D721Med (cell line): Measurements from ENCODE around the gene TRIM33.

Experiments
- DNase-seq: peaks from one replicate; pipeline ENCODE4 v3.0.0; 2011; ENCODE audit warnings: low spot score; ENCODE audit not compliant: insufficient read length
- FAIRE-seq: peaks from 2 replicates; lab custom pipeline; 2011; peaks lifted over from hg19 to GRCh38; lab: Jason Lieb, UNC
- TF ChIP-seq, protein P1 (sequence below): IDR thresholded peaks from 2 replicates; pipeline ENCODE4 v1.5.1; 2012; ENCODE audit warnings: mild to moderate bottlenecking, control low read depth; ENCODE audit not compliant: insufficient read depth; ENCODE audit errors: missing control alignments

TRIM33 gene

DNA sequence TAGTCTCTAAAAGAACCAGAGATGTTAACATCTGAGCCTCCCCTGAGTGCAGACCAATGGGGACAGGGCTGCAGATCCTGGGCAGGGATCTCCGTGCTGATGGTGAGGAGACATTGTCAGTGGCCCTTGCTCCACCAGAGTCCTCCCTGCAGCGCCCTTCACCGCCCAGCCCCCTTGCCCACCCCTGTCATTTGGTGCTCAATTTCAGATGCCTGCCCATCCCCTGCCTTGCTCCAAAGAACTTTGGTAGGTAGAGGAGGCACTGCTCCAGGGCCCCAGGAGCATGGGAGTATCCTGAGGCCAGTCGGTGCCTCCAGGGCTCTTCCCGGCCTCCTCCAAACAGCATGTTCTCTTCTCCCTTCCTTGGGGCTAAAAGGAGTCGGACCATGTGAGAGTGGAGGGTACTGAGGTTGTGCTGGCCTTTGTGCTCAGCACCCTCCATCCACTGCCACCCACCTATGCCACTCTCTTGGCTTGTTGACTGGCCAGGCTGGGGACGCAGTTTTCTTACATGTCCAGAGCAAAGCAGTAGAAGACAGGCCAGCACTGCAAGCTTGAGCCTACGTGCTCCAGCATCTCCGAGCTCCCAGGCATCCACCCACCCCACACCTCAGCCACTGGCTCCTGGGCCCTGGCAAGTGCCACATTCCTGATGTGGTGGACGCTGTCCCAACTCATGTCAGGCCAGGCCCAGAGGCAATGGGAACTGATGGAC, 160.1 kb downstream of the TRIM33 start:
- FAIRE-seq (no peak), DNase-seq (no peak)
- TF ChIP-seq, protein P1, sequence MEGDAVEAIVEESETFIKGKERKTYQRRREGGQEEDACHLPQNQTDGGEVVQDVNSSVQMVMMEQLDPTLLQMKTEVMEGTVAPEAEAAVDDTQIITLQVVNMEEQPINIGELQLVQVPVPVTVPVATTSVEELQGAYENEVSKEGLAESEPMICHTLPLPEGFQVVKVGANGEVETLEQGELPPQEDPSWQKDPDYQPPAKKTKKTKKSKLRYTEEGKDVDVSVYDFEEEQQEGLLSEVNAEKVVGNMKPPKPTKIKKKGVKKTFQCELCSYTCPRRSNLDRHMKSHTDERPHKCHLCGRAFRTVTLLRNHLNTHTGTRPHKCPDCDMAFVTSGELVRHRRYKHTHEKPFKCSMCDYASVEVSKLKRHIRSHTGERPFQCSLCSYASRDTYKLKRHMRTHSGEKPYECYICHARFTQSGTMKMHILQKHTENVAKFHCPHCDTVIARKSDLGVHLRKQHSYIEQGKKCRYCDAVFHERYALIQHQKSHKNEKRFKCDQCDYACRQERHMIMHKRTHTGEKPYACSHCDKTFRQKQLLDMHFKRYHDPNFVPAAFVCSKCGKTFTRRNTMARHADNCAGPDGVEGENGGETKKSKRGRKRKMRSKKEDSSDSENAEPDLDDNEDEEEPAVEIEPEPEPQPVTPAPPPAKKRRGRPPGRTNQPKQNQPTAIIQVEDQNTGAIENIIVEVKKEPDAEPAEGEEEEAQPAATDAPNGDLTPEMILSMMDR, result no peak

DNA sequence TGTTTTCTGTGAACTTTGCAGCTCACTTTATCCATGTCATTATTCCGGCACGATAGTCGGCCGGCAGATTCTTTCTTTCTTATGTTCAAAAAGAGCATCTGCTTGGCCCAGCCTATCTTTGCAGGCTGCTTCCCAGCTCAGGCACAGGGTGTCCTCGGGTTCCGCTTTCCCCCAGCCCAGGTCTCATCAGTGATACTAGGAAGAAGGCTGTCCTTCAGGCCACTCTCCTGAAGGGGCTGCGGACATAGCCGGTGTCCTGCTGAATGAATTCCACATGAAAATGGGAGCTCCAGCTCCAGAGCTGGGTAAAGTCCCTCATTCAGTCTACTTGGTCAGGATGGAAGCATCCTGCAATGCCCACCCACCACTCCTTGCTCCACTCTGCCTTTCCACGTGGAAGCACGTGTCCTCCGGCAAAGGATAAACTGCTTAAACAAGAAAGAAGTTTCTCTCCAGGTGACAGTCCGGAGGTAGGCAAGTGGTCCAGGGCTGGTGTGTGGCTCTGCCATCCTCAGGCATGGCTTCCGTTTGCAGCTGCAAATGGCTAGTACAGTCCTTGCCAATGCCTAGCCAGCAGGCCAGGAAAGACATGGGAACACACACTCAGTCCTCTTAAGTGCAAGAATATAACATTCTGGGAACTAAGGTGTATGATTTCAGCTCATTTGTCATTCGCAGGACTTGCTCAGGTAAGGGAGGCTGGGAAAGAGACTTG, 161.0 kb downstream of the TRIM33 start:
- DNase-seq, result no peak
- no peak for FAIRE-seq

DNA sequence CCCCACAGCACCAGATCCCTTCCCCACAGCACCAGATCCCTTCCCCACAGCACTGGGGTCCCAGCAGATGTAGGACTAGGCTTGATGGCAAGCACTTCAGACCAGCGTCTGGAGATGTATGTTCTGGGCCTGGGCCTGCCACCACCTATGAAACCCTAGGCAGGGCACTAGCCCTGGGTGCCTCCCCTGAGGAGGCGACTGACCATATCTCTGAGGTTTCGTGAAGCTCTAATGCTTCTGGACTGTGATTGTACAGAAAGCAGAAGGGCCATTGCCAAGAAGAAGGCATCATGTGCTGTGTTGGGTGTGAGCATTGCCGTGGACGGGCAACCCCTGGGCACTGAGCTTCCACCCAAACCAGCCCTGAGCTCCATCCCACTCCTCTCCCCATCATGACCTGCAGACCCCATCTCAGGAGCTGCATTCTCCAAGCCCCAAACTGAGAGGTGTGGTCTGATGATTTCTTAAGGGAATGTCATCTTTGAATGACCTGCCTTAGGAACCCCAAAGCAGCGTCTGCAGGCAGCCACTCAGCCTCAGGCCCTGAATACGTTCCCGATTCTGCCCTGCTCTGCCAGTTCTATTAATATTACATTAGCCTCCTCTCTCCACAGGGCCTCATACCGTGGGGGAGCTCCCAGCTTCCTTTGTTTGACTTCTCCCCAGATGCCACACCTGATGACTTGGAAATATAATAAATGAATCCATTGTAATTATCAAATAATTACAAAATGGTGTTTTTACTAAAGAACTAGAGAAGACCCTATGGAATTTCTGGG, 163.4 kb downstream of the TRIM33 start:
- no peak for FAIRE-seq
- no peak for DNase-seq
- TF ChIP-seq, protein P1, result no peak

More for the DNA sequence above, 161.0 kb downstream of the TRIM33 start:
- TF ChIP-seq, protein P1, result no peak

DNA sequence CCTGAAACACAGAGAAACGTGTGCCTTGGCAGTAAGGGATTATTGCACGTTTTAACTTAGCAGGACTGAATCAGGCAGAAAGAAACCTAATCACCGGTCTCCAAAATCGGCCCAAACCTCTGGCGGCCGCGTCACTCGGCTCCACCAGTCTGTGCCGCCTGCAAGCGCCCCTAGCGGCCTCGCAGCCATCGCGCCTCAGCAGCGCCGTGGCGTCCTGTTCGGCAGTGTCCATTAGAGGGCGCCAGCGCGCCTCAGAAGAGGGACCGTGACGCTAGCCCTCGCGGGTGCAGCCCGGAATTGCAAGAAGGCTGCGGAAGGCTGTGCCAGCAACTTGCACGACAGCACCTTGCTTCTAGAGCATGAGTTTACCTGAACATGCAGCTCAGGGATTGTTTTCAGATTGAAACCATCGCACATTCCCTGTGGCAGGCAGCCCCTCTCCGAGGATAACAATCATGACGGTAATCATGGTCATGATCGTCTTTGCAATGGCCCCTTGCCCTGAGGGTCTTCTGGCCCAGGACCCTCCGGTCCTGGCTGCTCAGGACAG, 164.4 kb downstream of the TRIM33 start:
- DNase-seq (peak; percentile 93), FAIRE-seq (no peak)
- TF ChIP-seq, protein P1, result peak; percentile 100

DNA sequence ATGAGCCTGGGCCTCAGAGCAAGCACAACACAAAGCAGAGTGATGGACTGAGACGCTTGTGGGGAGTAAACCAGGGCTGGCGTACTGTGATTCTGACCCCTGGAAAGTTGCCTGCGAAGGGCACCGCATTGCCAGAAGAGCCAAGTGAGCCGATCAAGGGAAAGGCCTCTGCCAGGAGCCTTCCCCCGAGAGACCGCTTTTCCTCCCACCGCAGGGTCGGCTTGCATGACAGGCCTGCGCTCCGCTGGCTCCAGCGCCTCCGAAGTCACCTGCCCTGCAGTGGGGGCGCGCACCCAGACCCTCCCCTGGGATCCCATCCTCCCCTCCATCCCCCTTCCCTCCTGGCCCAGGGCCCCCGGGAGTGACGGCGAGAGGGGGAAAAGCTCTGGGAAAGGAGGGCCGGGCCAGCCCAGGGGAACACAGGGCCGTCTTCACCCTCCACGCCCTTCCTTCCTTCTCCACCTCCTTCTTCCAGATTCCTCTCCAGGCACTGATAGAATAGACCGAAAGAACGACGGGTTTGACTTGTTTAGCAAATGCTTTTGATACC, 165.0 kb downstream of the TRIM33 start:
- FAIRE-seq, result no peak
- DNase-seq, result no peak
- TF ChIP-seq, protein P1, result no peak

DNA sequence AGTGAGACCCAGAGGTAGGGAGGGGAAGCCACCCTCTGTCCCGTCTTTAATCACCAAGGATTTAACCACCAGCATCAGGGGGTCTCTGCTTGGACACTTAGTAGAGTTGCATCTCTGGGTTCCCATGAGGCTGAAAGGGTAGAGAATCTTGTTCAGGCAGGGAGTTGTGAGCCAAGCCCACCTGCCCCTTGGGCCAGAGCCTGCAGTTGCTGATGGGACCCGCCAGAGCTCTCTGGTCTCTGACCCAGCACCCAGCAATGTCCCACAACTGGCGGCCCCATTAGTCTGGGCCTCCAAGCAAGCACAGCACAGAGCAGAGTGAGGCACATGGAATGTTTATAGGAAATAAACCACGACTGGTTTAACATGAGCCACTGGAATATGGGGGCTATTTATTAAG, 166.3 kb downstream of the TRIM33 start:
- TF ChIP-seq, protein P1, result no peak
- DNase-seq (no peak), FAIRE-seq (no peak)
